ENCODE measurements around the gene PARS2. TPM values are rescaled to one million over a fixed set of nuclear protein-coding genes. Genes with fewer than 3 reads are reported as not detected.

PARS2 gene
- total RNA-seq, 1 experiment from 2014 or later: 9.6 TPM

GRCh38 chr1:54751426-54751825 is 12.9 kb downstream of the PARS2 start:
- H3K4me1 ChIP-seq (ENCODE audit: control insufficient read depth in 1 of 2, insufficient read depth in 2 of 2, low read length in 2 of 2): no peaks in the 10 kb centered on the region
- DNase-seq (ENCODE audit: low read depth, low spot score) (no peak), ATAC-seq (no peak)
- POLR2A ChIA-PET: no interaction called here
- H3K9me3 ChIP-seq (ENCODE audit: control insufficient read depth in 1 of 2, insufficient read depth in 1 of 2, low read depth in 1 of 2, low read length in 2 of 2): no peaks in the 10 kb centered on the region
- H3K4me3 ChIP-seq (replicated peaks in 1 of 2; ENCODE audit: low read depth in 1 of 2, low read length in 2 of 2): no peak overlapping the region
- H3K36me3 ChIP-seq (ENCODE audit: control insufficient read depth in 1 of 2, insufficient read depth in 2 of 2, low read length in 2 of 2): no peaks in the 10 kb centered on the region
- H4K20me1 ChIP-seq (ENCODE audit: insufficient read depth): no peaks in the 10 kb centered on the region
- H3K9ac ChIP-seq (ENCODE audit: low read length): no peak overlapping the region
- intact Hi-C loops (cut with micrococcal nuclease): no loop called here
- CTCF ChIA-PET: no interaction called here
- no peaks in the 10 kb centered on the region for H3K27me3 ChIP-seq (ENCODE audit: insufficient read depth, low read length)
- RAD21 ChIA-PET (ENCODE audit: low non-redundant PET in 1 of 2, low total read pairs in 2 of 2, uncharacterized antibody in 2 of 2, unreplicated experiment in 2 of 2): no interaction called here
- no peak overlapping the region for H3K4me2 ChIP-seq (ENCODE audit: low read length)
- TF ChIP-seq POLR2A (IDR thresholded peaks at IDR 0.05; ENCODE audit: borderline replicate concordance, extremely low read depth, insufficient read depth, insufficient read length) (no peak), SRF (IDR thresholded peaks at IDR 0.05; ENCODE audit: low read depth) (no peak), ZNF274 (IDR thresholded peaks at IDR 0.05; ENCODE audit: low read depth, low read length) (no peak)
- no peaks in the 10 kb centered on the region for H3K79me2 ChIP-seq (ENCODE audit: insufficient read depth, low read length)
- H3K27ac ChIP-seq (ENCODE audit: low read depth, low read length): no peak overlapping the region
- no peaks in the 10 kb centered on the region for H3K9me2 ChIP-seq (ENCODE audit: insufficient read depth)
- BruUV-seq (replicated peaks): no TSS peak
- H2AFZ ChIP-seq (ENCODE audit: low read depth, low read length, poor library complexity, severe bottlenecking): no peak overlapping the region

GRCh38 chr1:54750596-54750995 is 13.7 kb downstream of the PARS2 start:
- POLR2A ChIA-PET: no interaction called here
- H2AFZ ChIP-seq (ENCODE audit: low read depth, low read length, poor library complexity, severe bottlenecking): no peak overlapping the region
- H3K27me3 ChIP-seq (ENCODE audit: insufficient read depth, low read length): no peaks in the 10 kb centered on the region
- no peak overlapping the region for H3K9ac ChIP-seq (ENCODE audit: low read length)
- H3K36me3 ChIP-seq (ENCODE audit: control insufficient read depth in 1 of 2, insufficient read depth in 2 of 2, low read length in 2 of 2): no peaks in the 10 kb centered on the region
- H3K9me3 ChIP-seq (ENCODE audit: control insufficient read depth in 1 of 2, insufficient read depth in 1 of 2, low read depth in 1 of 2, low read length in 2 of 2): no peaks in the 10 kb centered on the region
- CTCF ChIA-PET: no interaction called here
- no peak overlapping the region for H3K27ac ChIP-seq (ENCODE audit: low read depth, low read length)
- no peak for TF ChIP-seq POLR2AphosphoS5 (IDR thresholded peaks at IDR 0.05; ENCODE audit: low read depth, low read length)
- RAD21 ChIA-PET (ENCODE audit: low non-redundant PET in 1 of 2, low total read pairs in 2 of 2, uncharacterized antibody in 2 of 2, unreplicated experiment in 2 of 2): no interaction called here
- no peak overlapping the region for H3K4me3 ChIP-seq (replicated peaks in 1 of 2; ENCODE audit: low read depth in 1 of 2, low read length in 2 of 2)
- H3K79me2 ChIP-seq (ENCODE audit: insufficient read depth, low read length): no peaks in the 10 kb centered on the region
- no peaks in the 10 kb centered on the region for H3K9me2 ChIP-seq (ENCODE audit: insufficient read depth)
- no peak for ATAC-seq
- no peaks in the 10 kb centered on the region for H4K20me1 ChIP-seq (ENCODE audit: insufficient read depth)
- DNase-seq (ENCODE audit: low read depth, low spot score): no peak
- no TSS peak for BruUV-seq (replicated peaks)
- intact Hi-C loops (cut with micrococcal nuclease): no loop called here
- no peaks in the 10 kb centered on the region for H3K4me1 ChIP-seq (ENCODE audit: control insufficient read depth in 1 of 2, insufficient read depth in 2 of 2, low read length in 2 of 2)
- H3K4me2 ChIP-seq (ENCODE audit: low read length): no peak overlapping the region
